H1 (cell line): Measurements from ENCODE around the gene BASP1. TPM values are rescaled to one million over a fixed set of nuclear protein-coding genes. Genes with fewer than 3 reads are reported as not detected.

ENCODE experiments used
- CTCF ChIA-PET: fragments of 300-600 bp; sonication (Branson Sonifier 250); formaldehyde crosslinking; loops from one replicate; lab custom pipeline; 2021; ENCODE audit not compliant: partially characterized antibody; lab: Charles Lee
- POLR2A ChIA-PET: fragments of 300-600 bp; sonication (Branson Sonifier 250); formaldehyde crosslinking; loops from one replicate; lab custom pipeline; 2021; ENCODE audit warnings: inconsistent platforms; ENCODE audit not compliant: partially characterized antibody; lab: Charles Lee
- DNase-seq, 2 experiments: peaks; one replicate each; pipeline versions ENCODE4 v3.0.0 to v3.0.0-alpha.2; 2010 to 2022; ENCODE audit warnings: low spot score in 2 of 2, low read depth in 1 of 2, mixed read lengths in 1 of 2
- FAIRE-seq: peaks from 2 replicates; lab custom pipeline; 2011; peaks lifted over from hg19 to GRCh38; lab: Jason Lieb, UNC
- H2AFZ ChIP-seq: 2 replicates; pipeline ENCODE4 v1.8.1; 2012; ENCODE audit warnings: low read length, inconsistent platforms
- H2AK5ac ChIP-seq: 2 replicates; pipeline ENCODE4 v1.6.1; 2013; ENCODE audit warnings: low read depth, low read length
- H2BK120ac ChIP-seq: replicated peaks from 2 replicates; pipeline ENCODE3; 2013; ENCODE audit warnings: low read depth, low read length, inconsistent platforms
- H2BK12ac ChIP-seq: 2 replicates; pipeline ENCODE4 v1.6.1; 2013; ENCODE audit warnings: low read depth, low read length
- H2BK15ac ChIP-seq: 2 replicates; pipeline ENCODE4 v1.6.1; 2013; ENCODE audit warnings: low read length
- H2BK20ac ChIP-seq: 2 replicates; pipeline ENCODE4 v1.6.1; 2013; ENCODE audit warnings: low read length
- H2BK5ac ChIP-seq: 2 replicates; pipeline ENCODE4 v1.6.1; 2013; ENCODE audit warnings: low read depth, low read length
- H3K14ac ChIP-seq: 2 replicates; pipeline ENCODE4 v1.6.1; 2013; ENCODE audit warnings: inconsistent platforms; ENCODE audit not compliant: insufficient read length
- H3K18ac ChIP-seq: 2 replicates; pipeline ENCODE4 v1.6.1; 2013; ENCODE audit warnings: low read length; ENCODE audit errors: extremely low read depth
- H3K23ac ChIP-seq: 2 replicates; pipeline ENCODE4 v1.6.1; 2013; ENCODE audit warnings: inconsistent platforms; ENCODE audit not compliant: insufficient read length
- H3K23me2 ChIP-seq: 2 replicates; pipeline ENCODE4 v1.6.1; 2013; ENCODE audit warnings: low read depth, low read length
- H3K27ac ChIP-seq: 2 replicates; pipeline ENCODE4 v1.6.1; 2011; ENCODE audit warnings: low read depth, low read length, inconsistent platforms
- H3K27me3 ChIP-seq, 4 experiments: replicated peaks in 1 of 4; 1 replicate in 1 of 4; 2 replicates in 3 of 4; pipeline versions ENCODE4 v1.6.1 to v1.8.1; 2011 to 2013; ENCODE audit warnings: low read length in 3 of 4, mild to moderate bottlenecking in 3 of 4, inconsistent platforms in 2 of 4, mixed read lengths in 2 of 4, moderate library complexity in 1 of 4; ENCODE audit not compliant: control insufficient read depth in 3 of 4, insufficient read depth in 3 of 4; ENCODE audit errors: extremely low read depth in 1 of 4
- H3K36me3 ChIP-seq, 4 experiments: 2 replicates each; pipeline versions ENCODE4 v1.6.1 to v1.8.1; 2011 to 2013; ENCODE audit warnings: mild to moderate bottlenecking in 4 of 4, low read length in 3 of 4, moderate library complexity in 2 of 4, control low read depth in 1 of 4, inconsistent platforms in 1 of 4; ENCODE audit not compliant: insufficient read depth in 4 of 4, control insufficient read depth in 2 of 4
- H3K4ac ChIP-seq: replicated peaks from 2 replicates; pipeline ENCODE3; 2013; ENCODE audit warnings: low read length, low read depth, mixed read lengths, inconsistent platforms; ENCODE audit not compliant: insufficient read length
- H3K4me1 ChIP-seq, 4 experiments: replicated peaks in 1 of 4; 1 replicate in 1 of 4; 2 replicates in 3 of 4; pipeline versions ENCODE4 v1.6.1 to v1.8.1; 2011 to 2013; ENCODE audit warnings: low read length in 3 of 4, inconsistent platforms in 2 of 4, mixed read lengths in 1 of 4; ENCODE audit not compliant: insufficient read depth in 4 of 4, control insufficient read depth in 3 of 4
- H3K4me2 ChIP-seq, 2 experiments: 2 replicates each; pipeline versions ENCODE4 v1.6.1 to v1.8.1; 2011 to 2013; ENCODE audit warnings: low read depth in 2 of 2, low read length in 2 of 2, control low read depth in 1 of 2, inconsistent platforms in 1 of 2, mild to moderate bottlenecking in 1 of 2; ENCODE audit not compliant: insufficient read depth in 1 of 2
- H3K4me3 ChIP-seq, 4 experiments: fragments of 200-600, 300-600 bp in 1 of 4; sonication (generic), shearing (Covaris generic), sonication (Bioruptor Twin) in 1 of 4; 2 replicates each; pipeline versions ENCODE4 v1.5.1 to v1.8.1; 2011 to 2016; ENCODE audit warnings: low read length in 4 of 4, low read depth in 3 of 4, control low read depth in 2 of 4, inconsistent platforms in 2 of 4, mild to moderate bottlenecking in 2 of 4, mixed read lengths in 1 of 4, moderate library complexity in 1 of 4; ENCODE audit not compliant: insufficient read depth in 2 of 4; ENCODE audit errors: extremely low read depth in 1 of 4
- H3K56ac ChIP-seq: replicated peaks from 2 replicates; pipeline ENCODE3; 2013; ENCODE audit warnings: low read depth, mild to moderate bottlenecking, mixed read lengths, low read length, inconsistent platforms; ENCODE audit not compliant: insufficient read length
- H3K79me1 ChIP-seq: 2 replicates; pipeline ENCODE4 v1.6.1; 2013; ENCODE audit warnings: low read depth, low read length, control low read depth
- H3K79me2 ChIP-seq, 2 experiments: 2 replicates each; pipeline versions ENCODE4 v1.6.1 to v1.8.1; 2012 to 2013; ENCODE audit warnings: low read length in 2 of 2, mild to moderate bottlenecking in 2 of 2, inconsistent platforms in 1 of 2; ENCODE audit not compliant: insufficient read depth in 2 of 2, control insufficient read depth in 1 of 2
- H3K9ac ChIP-seq, 4 experiments: replicated peaks in 1 of 4; 1 replicate in 1 of 4; 2 replicates in 3 of 4; pipeline versions ENCODE4 v1.6.1 to v1.8.1; 2011 to 2013; ENCODE audit warnings: low read depth in 3 of 4, low read length in 3 of 4, control low read depth in 2 of 4, mild to moderate bottlenecking in 2 of 4, moderate library complexity in 2 of 4, inconsistent platforms in 1 of 4; ENCODE audit errors: extremely low read depth in 1 of 4
- H3K9me3 ChIP-seq, 2 experiments: 2 replicates each; pipeline versions ENCODE4 v1.6.1 to v1.8.1; 2012 to 2013; ENCODE audit warnings: mild to moderate bottlenecking in 2 of 2, moderate library complexity in 2 of 2, control low read depth in 1 of 2, inconsistent platforms in 1 of 2, low read depth in 1 of 2, low read length in 1 of 2, mixed read lengths in 1 of 2; ENCODE audit not compliant: insufficient read depth in 2 of 2
- H4K20me1 ChIP-seq, 2 experiments: replicated peaks in 1 of 2; 2 replicates each; pipeline versions ENCODE3 to v1.8.1; 2011 to 2013; ENCODE audit warnings: inconsistent platforms in 2 of 2, low read length in 2 of 2, mild to moderate bottlenecking in 1 of 2; ENCODE audit not compliant: insufficient read depth in 2 of 2, control insufficient read depth in 1 of 2
- H4K5ac ChIP-seq: 2 replicates; pipeline ENCODE4 v1.6.1; 2013; ENCODE audit warnings: low read length, low read depth, mixed read lengths, inconsistent platforms; ENCODE audit not compliant: insufficient read length
- H4K8ac ChIP-seq: 2 replicates; pipeline ENCODE4 v1.8.0; 2013; ENCODE audit warnings: mild to moderate bottlenecking, moderate library complexity, low read length, inconsistent platforms; ENCODE audit not compliant: insufficient read depth; ENCODE audit errors: extremely low read depth
- H4K91ac ChIP-seq: replicated peaks from 2 replicates; pipeline ENCODE3; 2013; ENCODE audit warnings: low read length, mixed read lengths, inconsistent platforms; ENCODE audit not compliant: insufficient read length
- BACH1 ChIP-seq: IDR thresholded peaks from 2 replicates; pipeline ENCODE4 v1.6.1; 2012; ENCODE audit warnings: low read length, improper control_type of control experiment
- GTF2F1 ChIP-seq: IDR thresholded peaks from 2 replicates; pipeline ENCODE4 v1.6.1; 2012; ENCODE audit warnings: low read depth, low read length, improper control_type of control experiment, borderline replicate concordance
- KDM4A ChIP-seq: IDR thresholded peaks from one replicate; pipeline ENCODE4 v1.7.1; 2012; ENCODE audit warnings: low read depth, mild to moderate bottlenecking, moderate library complexity, low read length, inconsistent platforms; ENCODE audit not compliant: severe bottlenecking
- MAFK ChIP-seq: IDR thresholded peaks from 2 replicates; pipeline ENCODE4 v1.6.1; 2012; ENCODE audit warnings: low read depth, mild to moderate bottlenecking, improper control_type of control experiment, low read length
- POLR2A ChIP-seq, 2 experiments: IDR thresholded peaks; 1 replicate in 1 of 2; 2 replicates in 1 of 2; pipeline ENCODE4 v1.6.1; 2011; ENCODE audit warnings: low read depth in 2 of 2, low read length in 2 of 2, mild to moderate bottlenecking in 2 of 2; ENCODE audit errors: control extremely low read depth in 1 of 2
- RBBP5 ChIP-seq: IDR thresholded peaks from 2 replicates; pipeline ENCODE4 v1.7.1; 2012; ENCODE audit warnings: low read depth, mild to moderate bottlenecking, inconsistent platforms, low read length, moderate library complexity, borderline replicate concordance
- RXRA ChIP-seq: IDR thresholded peaks from 2 replicates; pipeline ENCODE4 v1.6.1; 2011; ENCODE audit warnings: low read depth, mild to moderate bottlenecking, low read length, moderate library complexity; ENCODE audit not compliant: insufficient read depth
- SAP30 ChIP-seq: fragments of 300-600 bp; sonication (generic); IDR thresholded peaks from 2 replicates; pipeline ENCODE4 v1.7.1; 2012; ENCODE audit warnings: low read length, moderate library complexity, mild to moderate bottlenecking, inconsistent platforms; ENCODE audit not compliant: insufficient read depth, insufficient replicate concordance
- SIN3A ChIP-seq, 2 experiments: IDR thresholded peaks in 1 of 2; conservative IDR thresholded peaks in 1 of 2; 2 replicates each; pipeline ENCODE4 v1.6.1; 2011 to 2012; ENCODE audit warnings: low read length in 2 of 2, improper control_type of control experiment in 1 of 2, low read depth in 1 of 2, mild to moderate bottlenecking in 1 of 2
- TBP ChIP-seq: IDR thresholded peaks from 2 replicates; pipeline ENCODE4 v1.6.1; 2011; ENCODE audit warnings: low read depth, low read length, improper control_type of control experiment
- TEAD4 ChIP-seq: IDR thresholded peaks from 2 replicates; pipeline ENCODE4 v1.6.1; 2012; ENCODE audit warnings: low read depth, low read length, inconsistent platforms, mixed read lengths
- ZNF274 ChIP-seq: IDR thresholded peaks from 2 replicates; pipeline ENCODE4 v1.7.0; 2012; ENCODE audit warnings: low read length, borderline replicate concordance; ENCODE audit errors: extremely low read depth
- WGBS, 2 experiments: shearing (Covaris generic) in 1 of 2; methylation state at CpG; one replicate each; pipeline versions ENCODE4 v1.1.6 to v1.1.7; 2013 to 2015; ENCODE audit warnings: low lambda C conversion rate in 2 of 2, mixed read lengths in 2 of 2, inconsistent platforms in 1 of 2, low coverage in 1 of 2, missing lambda C conversion rate in 1 of 2; ENCODE audit not compliant: insufficient replicate concordance in 2 of 2, insufficient coverage in 1 of 2, insufficient read length in 1 of 2; ENCODE audit errors: extremely low coverage in 1 of 2, missing lambda C conversion rate in 1 of 2; 5-methylcytosine and 5-hydroxymethylcytosine counted together
- polyA plus RNA-seq, 7 experiments: library from polyadenylated mRNA; depleted of rRNA in 3 of 7; stranded (reverse) in 5 of 7; unstranded in 2 of 7; fragments of >200 nt in 5 of 7; fragments of 200-250 nt in 2 of 7; gene quantifications; 1 replicate in 5 of 7; 2 replicates in 1 of 7; 4 replicates in 1 of 7; pipeline versions ENCODE4 v1.2.1 to v1.2.3, GENCODE V29; 2011 to 2013; ENCODE audit warnings: missing spikeins in 2 of 7, mixed read lengths in 2 of 7
- total RNA-seq: library from RNA; stranded (reverse); fragmentation: NEBNext Ultra II Directional; extraction: Animal tissue kit (Norgen Biotek cat#: 25700); gene quantifications from 2 replicates; pipeline ENCODE4 v1.2.1, GENCODE V29; 2021
- TF ChIP-seq, protein P1 (sequence below): IDR thresholded peaks from 2 replicates; pipeline ENCODE4 v1.6.1; 2011; ENCODE audit warnings: low read depth, mild to moderate bottlenecking, low read length; ENCODE audit not compliant: insufficient read depth
- TF ChIP-seq, protein P2 (sequence below): IDR thresholded peaks from 2 replicates; pipeline ENCODE4 v1.6.1; 2012; ENCODE audit warnings: inconsistent platforms

Gene BASP1
- total and polyA plus RNA-seq, 2 of the 8 experiments (the other 6 are each of a cell fraction or from before 2014, with no cell fraction given) = 95.2 to 104 TPM

DNA sequence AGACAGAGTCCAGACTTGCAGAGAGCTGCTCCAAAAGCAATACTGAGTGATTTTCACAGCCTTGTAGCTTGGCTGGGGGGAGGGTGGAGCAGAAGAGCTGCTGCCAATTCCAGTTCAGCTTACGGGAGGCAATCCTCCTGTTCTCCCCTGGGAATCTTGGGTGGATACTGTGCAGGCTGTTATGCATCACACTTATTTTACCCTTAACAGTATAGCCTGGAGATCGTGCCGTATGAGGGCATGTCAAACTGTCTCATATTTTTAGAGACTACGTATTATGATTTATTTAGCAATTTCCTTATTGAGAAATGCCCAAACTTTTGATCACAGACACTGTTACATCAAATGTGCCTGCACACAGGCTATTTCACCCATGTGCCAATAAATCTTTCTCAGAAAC is 85.2 kb downstream of the BASP1 start:
- ChIA-PET CTCF (interaction anchor here (1.5 to 1.6 kb wide), 2 partner anchors 9 to 86 kb away, joined by 3 to 4 read pairs; no protein-coding TSS in a partner anchor), POLR2A (no interaction called here)
- WGBS, 2 experiments = 93% methylated on average over 4 of the region's 4 CpGs; no CpG with 5 or more reads in 1 of the 2 experiments
- Histone ChIP-seq H4K91ac (no peak overlapping the region), H3K36me3 (no peaks in the 10 kb centered on the region), H2BK15ac (no peak overlapping the region), H3K4ac (no peak overlapping the region), H2AFZ (no peak overlapping the region), H2BK5ac (no peak overlapping the region), H3K4me3 (no peak overlapping the region), H4K8ac (no peak overlapping the region), H3K9me3 (no peaks in the 10 kb centered on the region), H3K4me2 (no peak overlapping the region), H3K79me2 (no peaks in the 10 kb centered on the region), H3K18ac (no peak overlapping the region), H4K5ac (no peak overlapping the region), H3K9ac (no peak overlapping the region), H3K23me2 (no peaks in the 10 kb centered on the region), H3K4me1 (peaks cover 0 to 5% (median 0%) of the 10 kb centered on the region in 4 experiments; a peak in 2 of 7 replicates), H2BK12ac (no peak overlapping the region), H3K23ac (no peak overlapping the region), H3K79me1 (no peaks in the 10 kb centered on the region), H3K27me3 (no peaks in the 10 kb centered on the region), H3K27ac (no peak overlapping the region), H2BK120ac (no peak overlapping the region), H2AK5ac (no peak overlapping the region), H4K20me1 (no peaks in the 10 kb centered on the region), H3K56ac (no peak overlapping the region), H3K14ac (no peak overlapping the region), H2BK20ac (no peak overlapping the region)
- FAIRE-seq (no peak), DNase-seq (no peak)
- TF ChIP-seq ZNF274 = no peak
- no peak for TF ChIP-seq GTF2F1
- TF ChIP-seq, protein P1, sequence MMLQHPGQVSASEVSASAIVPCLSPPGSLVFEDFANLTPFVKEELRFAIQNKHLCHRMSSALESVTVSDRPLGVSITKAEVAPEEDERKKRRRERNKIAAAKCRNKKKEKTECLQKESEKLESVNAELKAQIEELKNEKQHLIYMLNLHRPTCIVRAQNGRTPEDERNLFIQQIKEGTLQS = no peak
- no peak for TF ChIP-seq SIN3A (conservative IDR thresholded peaks at IDR 0.05 in 1 of 2, IDR thresholded peaks at IDR 0.05 in 1 of 2; ENCODE audit: low read depth in 1 of 2, low read length in 2 of 2)
- TF ChIP-seq SAP30 = no peak
- TF ChIP-seq, protein P2, sequence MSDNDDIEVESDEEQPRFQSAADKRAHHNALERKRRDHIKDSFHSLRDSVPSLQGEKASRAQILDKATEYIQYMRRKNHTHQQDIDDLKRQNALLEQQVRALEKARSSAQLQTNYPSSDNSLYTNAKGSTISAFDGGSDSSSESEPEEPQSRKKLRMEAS = no peak
- TF ChIP-seq TEAD4 = no peak
- TF ChIP-seq POLR2A (IDR thresholded peaks at IDR 0.05; ENCODE audit: control extremely low read depth in 1 of 2, low read depth in 2 of 2, low read length in 2 of 2) = no peak
- TF ChIP-seq MAFK = no peak
- no peak for TF ChIP-seq RBBP5
- TF ChIP-seq KDM4A = no peak
- TF ChIP-seq TBP = no peak
- no peak for TF ChIP-seq RXRA
- no peak for TF ChIP-seq BACH1
